HEK293 (cell line): ENCODE measurements around the gene GLT1D1.

ENCODE experiments used
- CTCF ChIA-PET: fragments of 350-600 bp; formaldehyde crosslinking; extraction: SDS; loops from one replicate; lab custom pipeline; 2021; ENCODE audit warnings: antibody characterized with exemption; lab: Yijun Ruan, JAX
- POLR2A ChIA-PET: fragments of 300-600 bp; formaldehyde crosslinking; extraction: SDS; loops from one replicate; lab custom pipeline; 2020; ENCODE audit warnings: antibody characterized with exemption, inconsistent platforms; lab: Yijun Ruan, JAX
- H3K27ac ChIP-seq: fragments of 200-500 bp; sonication (Bioruptor generic); 2 replicates; pipeline ENCODE4 v1.5.1; 2014; ENCODE audit warnings: low read depth, low read length, control low read depth, inconsistent platforms; ENCODE audit errors: extremely low read depth
- H3K36me3 ChIP-seq, 2 experiments: fragments of 200-500 bp in 1 of 2; sonication (Bioruptor generic) in 1 of 2; 1 replicate in 1 of 2; 2 replicates in 1 of 2; pipeline ENCODE4 v1.5.1; 2014 to 2017; ENCODE audit warnings: inconsistent platforms in 2 of 2, low read length in 2 of 2; ENCODE audit not compliant: control insufficient read depth in 2 of 2, insufficient read depth in 1 of 2
- H3K4me1 ChIP-seq: fragments of 200-500 bp; sonication (Bioruptor generic); 2 replicates; pipeline ENCODE4 v1.5.1; 2014; ENCODE audit warnings: mild to moderate bottlenecking, low read length, inconsistent platforms; ENCODE audit not compliant: control insufficient read depth, insufficient read depth
- H3K4me3 ChIP-seq: 2 replicates; pipeline ENCODE4 v1.5.1; 2011; ENCODE audit warnings: low read depth, mild to moderate bottlenecking, control low read depth, low read length, moderate library complexity
- H3K9me3 ChIP-seq: fragments of 200-500 bp; sonication (Bioruptor generic); 2 replicates; pipeline ENCODE4 v1.5.1; 2014; ENCODE audit warnings: low read depth, low read length, inconsistent platforms; ENCODE audit not compliant: control insufficient read depth, insufficient read depth
- KLF1 ChIP-seq: fragments of 450-650 bp; formaldehyde crosslinking; IDR thresholded peaks from 2 replicates; pipeline ENCODE4 v1.5.1; 2016; ENCODE audit warnings: missing biosample characterization, missing genetic modification characterization
- OSR2 ChIP-seq: fragments of 450-650 bp; formaldehyde crosslinking; IDR thresholded peaks from 2 replicates; pipeline ENCODE4 v1.5.1; 2016; ENCODE audit warnings: missing biosample characterization, missing genetic modification characterization
- REPIN1 ChIP-seq: fragments of 450-650 bp; formaldehyde crosslinking; IDR thresholded peaks from 2 replicates; pipeline ENCODE4 v1.5.1; 2017; ENCODE audit warnings: missing biosample characterization, missing genetic modification characterization, low read depth
- SCRT2 ChIP-seq: fragments of 450-650 bp; formaldehyde crosslinking; IDR thresholded peaks from 2 replicates; pipeline ENCODE4 v1.5.1; 2016; ENCODE audit warnings: missing biosample characterization, missing genetic modification characterization
- SETDB1 ChIP-seq: IDR thresholded peaks from one replicate; pipeline ENCODE4 v1.6.1; 2017; ENCODE audit warnings: mild to moderate bottlenecking, low read length, moderate library complexity, mixed read lengths; ENCODE audit not compliant: insufficient read length
- SP3 ChIP-seq: fragments of 450-650 bp; formaldehyde crosslinking; IDR thresholded peaks from 2 replicates; pipeline ENCODE4 v1.5.1; 2016; ENCODE audit warnings: missing biosample characterization, missing genetic modification characterization
- TCF7L2 ChIP-seq: IDR thresholded peaks from 2 replicates; pipeline ENCODE4 v1.6.1; 2011; ENCODE audit warnings: low read depth, mild to moderate bottlenecking, inconsistent platforms, low read length, moderate library complexity, borderline replicate concordance
- ZNF114 ChIP-seq: fragments of 450-650 bp; formaldehyde crosslinking; IDR thresholded peaks from 2 replicates; pipeline ENCODE4 v1.5.0; 2017; ENCODE audit warnings: missing biosample characterization, missing genetic modification characterization
- ZNF146 ChIP-seq: fragments of 450-650 bp; formaldehyde crosslinking; IDR thresholded peaks from 2 replicates; pipeline ENCODE4 v1.5.1; 2016; ENCODE audit warnings: missing biosample characterization, missing genetic modification characterization
- ZNF202 ChIP-seq: fragments of 450-650 bp; formaldehyde crosslinking; IDR thresholded peaks from 2 replicates; pipeline ENCODE4 v1.5.1; 2016; ENCODE audit warnings: missing biosample characterization, missing genetic modification characterization, borderline replicate concordance
- ZNF292 ChIP-seq: fragments of 450-650 bp; formaldehyde crosslinking; IDR thresholded peaks from 2 replicates; pipeline ENCODE4 v1.5.1; 2016; ENCODE audit warnings: low read depth, missing biosample characterization, missing genetic modification characterization, borderline replicate concordance
- ZNF302 ChIP-seq: fragments of 450-650 bp; formaldehyde crosslinking; IDR thresholded peaks from 2 replicates; pipeline ENCODE4 v1.5.1; 2016; ENCODE audit warnings: missing biosample characterization, missing genetic modification characterization, low read depth
- ZNF510 ChIP-seq: fragments of 450-650 bp; formaldehyde crosslinking; IDR thresholded peaks from 2 replicates; pipeline ENCODE4 v1.5.1; 2018; ENCODE audit warnings: mild to moderate bottlenecking, missing genetic modification characterization, missing biosample characterization; ENCODE audit not compliant: insufficient replicate concordance
- ZNF561 ChIP-seq: fragments of 450-650 bp; IDR thresholded peaks from 2 replicates; pipeline ENCODE4 v1.5.1; 2018; ENCODE audit warnings: missing biosample characterization, missing genetic modification characterization, borderline replicate concordance
- ZNF610 ChIP-seq: fragments of 450-650 bp; formaldehyde crosslinking; IDR thresholded peaks from 2 replicates; pipeline ENCODE4 v1.5.1; 2016; ENCODE audit warnings: missing biosample characterization, missing genetic modification characterization, borderline replicate concordance
- ZNF623 ChIP-seq: fragments of 450-650 bp; formaldehyde crosslinking; IDR thresholded peaks from 2 replicates; pipeline ENCODE4 v1.5.1; 2016; ENCODE audit warnings: missing biosample characterization, missing genetic modification characterization
- ZNF768 ChIP-seq: fragments of 450-650 bp; formaldehyde crosslinking; IDR thresholded peaks from 2 replicates; pipeline ENCODE4 v1.5.1; 2018; ENCODE audit warnings: missing biosample characterization, mild to moderate bottlenecking, missing genetic modification characterization
- ZNF791 ChIP-seq: fragments of 450-650 bp; formaldehyde crosslinking; IDR thresholded peaks from 2 replicates; pipeline ENCODE4 v1.5.1; 2016; ENCODE audit warnings: missing biosample characterization, missing genetic modification characterization
- ZNF837 ChIP-seq: fragments of 450-650 bp; formaldehyde crosslinking; IDR thresholded peaks from 2 replicates; pipeline ENCODE4 v1.5.1; 2016; ENCODE audit warnings: missing biosample characterization, missing genetic modification characterization
- TF ChIP-seq, protein P1 (sequence below): fragments of 450-650 bp; formaldehyde crosslinking; IDR thresholded peaks from 2 replicates; pipeline ENCODE4 v1.5.1; 2016; ENCODE audit warnings: missing biosample characterization, missing genetic modification characterization
- TF ChIP-seq, protein P2 (sequence below): fragments of 450-650 bp; formaldehyde crosslinking; IDR thresholded peaks from 2 replicates; pipeline ENCODE4 v1.5.1; 2016; ENCODE audit warnings: missing biosample characterization, missing genetic modification characterization
- TF ChIP-seq, protein P3 (sequence below): fragments of 450-650 bp; formaldehyde crosslinking; IDR thresholded peaks from 2 replicates; pipeline ENCODE4 v1.5.1; 2016; ENCODE audit warnings: missing biosample characterization, missing genetic modification characterization
- TF ChIP-seq, protein P4 (sequence below): fragments of 450-650 bp; formaldehyde crosslinking; IDR thresholded peaks from 2 replicates; pipeline ENCODE4 v1.5.1; 2016; ENCODE audit warnings: missing biosample characterization, missing genetic modification characterization
- TF ChIP-seq, protein P5 (sequence below): fragments of 450-650 bp; formaldehyde crosslinking; IDR thresholded peaks from 2 replicates; pipeline ENCODE4 v1.5.1; 2016; ENCODE audit warnings: missing biosample characterization, missing genetic modification characterization

The GLT1D1 gene

DNA sequence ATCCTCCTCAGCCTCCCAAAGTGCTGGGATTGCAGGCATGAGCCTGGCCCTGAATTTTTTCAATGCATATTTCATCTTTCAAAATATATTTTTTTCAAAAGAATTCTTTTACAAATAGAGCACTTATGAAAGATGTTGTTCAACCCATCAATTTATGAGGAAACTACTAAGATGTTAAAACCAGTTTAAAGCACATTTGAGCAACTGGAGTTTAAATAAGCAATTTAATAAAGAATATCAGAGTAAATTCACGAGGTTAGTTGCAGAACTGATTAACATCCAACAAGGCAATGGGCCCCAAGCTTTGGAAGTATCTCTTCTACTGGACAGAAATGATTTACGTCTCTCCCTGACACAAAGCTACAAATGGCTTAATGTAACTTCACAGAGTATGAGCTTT lies 23.3 kb downstream of the GLT1D1 start:
- ChIA-PET POLR2A (no interaction called here), CTCF (interaction anchor here (0.6 kb wide), 1 partner anchor 1037 kb away, joined by 4 read pairs; no protein-coding TSS in a partner anchor)

DNA sequence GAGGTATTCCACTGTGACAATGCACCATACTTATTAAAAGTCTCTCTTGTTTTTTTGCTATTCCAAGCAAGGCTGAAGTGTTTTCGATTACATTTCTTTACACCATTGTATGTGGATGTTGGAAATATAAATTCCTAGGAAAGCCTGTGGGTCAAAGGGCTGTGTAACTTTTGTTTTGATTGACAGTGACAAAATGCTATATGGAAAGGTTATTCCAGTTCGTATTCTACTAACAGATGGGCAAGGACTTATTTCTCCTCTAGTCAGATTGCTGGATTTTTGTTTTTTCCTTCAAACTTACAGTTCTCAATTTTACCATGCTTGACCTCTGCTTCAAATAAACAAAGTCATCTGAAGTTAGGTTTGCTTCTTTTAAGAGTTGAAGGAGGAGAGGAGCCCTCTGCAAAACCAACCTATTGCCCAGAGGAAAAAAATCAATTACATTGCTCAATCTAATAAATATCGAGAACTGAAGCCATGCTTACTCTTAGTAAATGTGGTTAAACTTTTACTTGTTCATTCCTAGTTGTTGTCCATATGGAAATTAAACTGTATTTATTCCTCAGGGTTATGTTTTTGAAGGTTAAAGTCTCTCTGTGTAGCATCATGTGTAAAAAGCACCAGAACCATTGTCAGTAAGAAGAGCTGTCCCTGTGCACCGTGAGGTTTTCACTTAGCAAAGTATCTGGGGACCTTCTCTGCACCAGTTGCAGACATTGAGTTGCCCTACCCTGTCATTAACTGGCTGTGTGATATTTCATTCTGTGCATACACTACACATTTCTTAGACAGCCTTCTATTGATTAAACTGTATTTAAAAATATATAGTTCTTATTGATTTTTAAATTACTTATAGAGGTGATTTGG lies 26.9 kb downstream of the GLT1D1 start:
- H3K36me3 ChIP-seq, result no peaks in the 10 kb centered on the region
- H3K4me1 ChIP-seq, result no peaks in the 10 kb centered on the region
- POLR2A ChIA-PET, result no interaction called here
- H3K4me3 ChIP-seq, result no peak overlapping the region
- no peak overlapping the region for H3K27ac ChIP-seq
- CTCF ChIA-PET, result no interaction called here
- no peaks in the 10 kb centered on the region for H3K9me3 ChIP-seq
- TF ChIP-seq, protein P1, sequence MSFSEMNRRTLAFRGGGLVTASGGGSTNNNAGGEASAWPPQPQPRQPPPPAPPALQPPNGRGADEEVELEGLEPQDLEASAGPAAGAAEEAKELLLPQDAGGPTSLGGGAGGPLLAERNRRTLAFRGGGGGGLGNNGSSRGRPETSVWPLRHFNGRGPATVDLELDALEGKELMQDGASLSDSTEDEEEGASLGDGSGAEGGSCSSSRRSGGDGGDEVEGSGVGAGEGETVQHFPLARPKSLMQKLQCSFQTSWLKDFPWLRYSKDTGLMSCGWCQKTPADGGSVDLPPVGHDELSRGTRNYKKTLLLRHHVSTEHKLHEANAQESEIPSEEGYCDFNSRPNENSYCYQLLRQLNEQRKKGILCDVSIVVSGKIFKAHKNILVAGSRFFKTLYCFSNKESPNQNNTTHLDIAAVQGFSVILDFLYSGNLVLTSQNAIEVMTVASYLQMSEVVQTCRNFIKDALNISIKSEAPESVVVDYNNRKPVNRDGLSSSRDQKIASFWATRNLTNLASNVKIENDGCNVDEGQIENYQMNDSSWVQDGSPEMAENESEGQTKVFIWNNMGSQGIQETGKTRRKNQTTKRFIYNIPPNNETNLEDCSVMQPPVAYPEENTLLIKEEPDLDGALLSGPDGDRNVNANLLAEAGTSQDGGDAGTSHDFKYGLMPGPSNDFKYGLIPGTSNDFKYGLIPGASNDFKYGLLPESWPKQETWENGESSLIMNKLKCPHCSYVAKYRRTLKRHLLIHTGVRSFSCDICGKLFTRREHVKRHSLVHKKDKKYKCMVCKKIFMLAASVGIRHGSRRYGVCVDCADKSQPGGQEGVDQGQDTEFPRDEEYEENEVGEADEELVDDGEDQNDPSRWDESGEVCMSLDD (tag by site-specific recombination), result no peak
- TF ChIP-seq ZNF768 (tag by site-specific recombination), result no peak
- TF ChIP-seq, protein P2, sequence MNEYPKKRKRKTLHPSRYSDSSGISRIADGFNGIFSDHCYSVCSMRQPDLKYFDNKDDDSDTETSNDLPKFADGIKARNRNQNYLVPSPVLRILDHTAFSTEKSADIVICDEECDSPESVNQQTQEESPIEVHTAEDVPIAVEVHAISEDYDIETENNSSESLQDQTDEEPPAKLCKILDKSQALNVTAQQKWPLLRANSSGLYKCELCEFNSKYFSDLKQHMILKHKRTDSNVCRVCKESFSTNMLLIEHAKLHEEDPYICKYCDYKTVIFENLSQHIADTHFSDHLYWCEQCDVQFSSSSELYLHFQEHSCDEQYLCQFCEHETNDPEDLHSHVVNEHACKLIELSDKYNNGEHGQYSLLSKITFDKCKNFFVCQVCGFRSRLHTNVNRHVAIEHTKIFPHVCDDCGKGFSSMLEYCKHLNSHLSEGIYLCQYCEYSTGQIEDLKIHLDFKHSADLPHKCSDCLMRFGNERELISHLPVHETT (tag by site-specific recombination), result no peak
- TF ChIP-seq SP3 (tag by site-specific recombination), result no peak
- no peak for TF ChIP-seq ZNF623 (tag by site-specific recombination)
- TF ChIP-seq REPIN1 (tag by site-specific recombination), result no peak
- TF ChIP-seq ZNF202, result no peak
- TF ChIP-seq ZNF791 (tag by site-specific recombination), result no peak

More for the DNA sequence above, 23.3 kb downstream of the GLT1D1 start:
- Histone ChIP-seq H3K4me1 (no peaks in the 10 kb centered on the region), H3K4me3 (no peak overlapping the region), H3K9me3 (no peaks in the 10 kb centered on the region), H3K27ac (no peak overlapping the region), H3K36me3 (no peaks in the 10 kb centered on the region)
- TF ChIP-seq ZNF292 (no peak), ZNF610 (no peak), OSR2 (tag by site-specific recombination) (no peak), KLF1 (tag by site-specific recombination) (no peak), ZNF561 (tag by site-specific recombination) (no peak), TCF7L2 (no peak), SCRT2 (tag by site-specific recombination) (no peak), ZNF114 (tag by site-specific recombination) (no peak), ZNF146 (no peak), SETDB1 (peak; percentile 67), ZNF510 (peak; percentile 100), ZNF302 (tag by site-specific recombination) (no peak), ZNF837 (tag by site-specific recombination) (no peak)
- TF ChIP-seq, protein P3, sequence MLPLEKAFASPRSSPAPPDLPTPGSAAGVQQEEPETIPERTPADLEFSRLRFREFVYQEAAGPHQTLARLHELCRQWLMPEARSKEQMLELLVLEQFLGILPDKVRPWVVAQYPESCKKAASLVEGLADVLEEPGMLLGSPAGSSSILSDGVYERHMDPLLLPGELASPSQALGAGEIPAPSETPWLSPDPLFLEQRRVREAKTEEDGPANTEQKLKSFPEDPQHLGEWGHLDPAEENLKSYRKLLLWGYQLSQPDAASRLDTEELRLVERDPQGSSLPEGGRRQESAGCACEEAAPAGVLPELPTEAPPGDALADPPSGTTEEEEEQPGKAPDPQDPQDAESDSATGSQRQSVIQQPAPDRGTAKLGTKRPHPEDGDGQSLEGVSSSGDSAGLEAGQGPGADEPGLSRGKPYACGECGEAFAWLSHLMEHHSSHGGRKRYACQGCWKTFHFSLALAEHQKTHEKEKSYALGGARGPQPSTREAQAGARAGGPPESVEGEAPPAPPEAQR (tag by site-specific recombination), result no peak
- TF ChIP-seq, protein P4, sequence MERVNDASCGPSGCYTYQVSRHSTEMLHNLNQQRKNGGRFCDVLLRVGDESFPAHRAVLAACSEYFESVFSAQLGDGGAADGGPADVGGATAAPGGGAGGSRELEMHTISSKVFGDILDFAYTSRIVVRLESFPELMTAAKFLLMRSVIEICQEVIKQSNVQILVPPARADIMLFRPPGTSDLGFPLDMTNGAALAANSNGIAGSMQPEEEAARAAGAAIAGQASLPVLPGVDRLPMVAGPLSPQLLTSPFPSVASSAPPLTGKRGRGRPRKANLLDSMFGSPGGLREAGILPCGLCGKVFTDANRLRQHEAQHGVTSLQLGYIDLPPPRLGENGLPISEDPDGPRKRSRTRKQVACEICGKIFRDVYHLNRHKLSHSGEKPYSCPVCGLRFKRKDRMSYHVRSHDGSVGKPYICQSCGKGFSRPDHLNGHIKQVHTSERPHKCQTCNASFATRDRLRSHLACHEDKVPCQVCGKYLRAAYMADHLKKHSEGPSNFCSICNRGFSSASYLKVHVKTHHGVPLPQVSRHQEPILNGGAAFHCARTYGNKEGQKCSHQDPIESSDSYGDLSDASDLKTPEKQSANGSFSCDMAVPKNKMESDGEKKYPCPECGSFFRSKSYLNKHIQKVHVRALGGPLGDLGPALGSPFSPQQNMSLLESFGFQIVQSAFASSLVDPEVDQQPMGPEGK (tag by site-specific recombination), result no peak
- TF ChIP-seq, protein P1 (tag by site-specific recombination), result no peak
- TF ChIP-seq, protein P5, sequence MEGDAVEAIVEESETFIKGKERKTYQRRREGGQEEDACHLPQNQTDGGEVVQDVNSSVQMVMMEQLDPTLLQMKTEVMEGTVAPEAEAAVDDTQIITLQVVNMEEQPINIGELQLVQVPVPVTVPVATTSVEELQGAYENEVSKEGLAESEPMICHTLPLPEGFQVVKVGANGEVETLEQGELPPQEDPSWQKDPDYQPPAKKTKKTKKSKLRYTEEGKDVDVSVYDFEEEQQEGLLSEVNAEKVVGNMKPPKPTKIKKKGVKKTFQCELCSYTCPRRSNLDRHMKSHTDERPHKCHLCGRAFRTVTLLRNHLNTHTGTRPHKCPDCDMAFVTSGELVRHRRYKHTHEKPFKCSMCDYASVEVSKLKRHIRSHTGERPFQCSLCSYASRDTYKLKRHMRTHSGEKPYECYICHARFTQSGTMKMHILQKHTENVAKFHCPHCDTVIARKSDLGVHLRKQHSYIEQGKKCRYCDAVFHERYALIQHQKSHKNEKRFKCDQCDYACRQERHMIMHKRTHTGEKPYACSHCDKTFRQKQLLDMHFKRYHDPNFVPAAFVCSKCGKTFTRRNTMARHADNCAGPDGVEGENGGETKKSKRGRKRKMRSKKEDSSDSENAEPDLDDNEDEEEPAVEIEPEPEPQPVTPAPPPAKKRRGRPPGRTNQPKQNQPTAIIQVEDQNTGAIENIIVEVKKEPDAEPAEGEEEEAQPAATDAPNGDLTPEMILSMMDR, result no peak
